GM21786 (cell line): ENCODE data around the gene PDZD2.
"Not testable (repeated sequence)": the region's sequence is repeated elsewhere in the genome, so short reads cannot be mapped to it uniquely, and the experiment has no call there.

ENCODE experiments used
- ATAC-seq: cut with Tn5 transposase; IDR thresholded peaks from one replicate; pipeline ENCODE4 v1.9.1; 2021; ENCODE audit not compliant: unreplicated experiment

Gene PDZD2

DNA sequence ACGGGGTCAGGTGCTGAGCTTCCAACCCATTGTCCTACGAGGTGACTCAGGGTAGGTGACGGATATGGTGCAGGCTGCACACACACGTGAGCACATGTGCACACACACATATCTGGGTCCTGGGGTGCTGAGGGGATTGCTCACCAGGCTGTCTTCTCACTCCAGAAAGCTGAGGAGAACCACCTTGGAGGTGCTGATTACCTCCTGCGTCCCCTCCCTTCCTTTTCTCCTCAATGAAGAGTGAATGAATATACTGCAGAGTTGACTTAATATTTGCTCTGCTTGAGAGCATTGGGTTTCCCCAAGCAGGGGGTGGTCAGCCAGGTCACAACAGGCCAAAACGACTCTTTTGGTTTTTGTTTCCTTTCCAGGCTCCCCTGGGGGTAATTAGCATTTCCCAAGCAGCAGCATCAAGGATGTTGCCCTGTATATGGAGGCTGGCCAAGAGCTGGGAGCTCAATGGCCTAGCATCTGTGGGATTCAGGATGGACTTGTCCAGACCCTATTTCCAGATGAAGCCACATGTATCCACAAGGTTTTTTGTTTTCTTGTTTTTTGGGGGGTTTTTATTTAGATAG, 49.7 kb downstream of the PDZD2 start:
- ATAC-seq, result no peak

DNA sequence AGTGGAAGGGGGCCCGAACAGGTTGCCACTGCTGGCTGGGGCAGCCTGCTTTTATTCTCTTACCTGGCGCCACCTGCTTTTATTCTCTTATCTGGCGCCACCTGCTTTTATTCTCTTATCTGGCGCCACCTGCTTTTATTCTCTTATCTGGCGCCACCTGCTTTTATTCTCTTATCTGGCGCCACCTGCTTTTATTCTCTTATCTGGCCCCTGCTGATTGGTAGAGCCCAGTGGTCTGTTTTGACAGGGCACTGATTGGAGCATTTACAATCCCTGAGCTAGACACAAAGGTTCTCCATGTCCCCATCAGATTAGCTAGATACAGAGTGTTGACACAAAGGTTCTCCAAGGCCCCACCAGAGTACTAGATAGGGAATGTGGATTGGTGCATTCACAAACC, 52.5 kb downstream of the PDZD2 start:
- ATAC-seq, result not testable (repeated sequence)

DNA sequence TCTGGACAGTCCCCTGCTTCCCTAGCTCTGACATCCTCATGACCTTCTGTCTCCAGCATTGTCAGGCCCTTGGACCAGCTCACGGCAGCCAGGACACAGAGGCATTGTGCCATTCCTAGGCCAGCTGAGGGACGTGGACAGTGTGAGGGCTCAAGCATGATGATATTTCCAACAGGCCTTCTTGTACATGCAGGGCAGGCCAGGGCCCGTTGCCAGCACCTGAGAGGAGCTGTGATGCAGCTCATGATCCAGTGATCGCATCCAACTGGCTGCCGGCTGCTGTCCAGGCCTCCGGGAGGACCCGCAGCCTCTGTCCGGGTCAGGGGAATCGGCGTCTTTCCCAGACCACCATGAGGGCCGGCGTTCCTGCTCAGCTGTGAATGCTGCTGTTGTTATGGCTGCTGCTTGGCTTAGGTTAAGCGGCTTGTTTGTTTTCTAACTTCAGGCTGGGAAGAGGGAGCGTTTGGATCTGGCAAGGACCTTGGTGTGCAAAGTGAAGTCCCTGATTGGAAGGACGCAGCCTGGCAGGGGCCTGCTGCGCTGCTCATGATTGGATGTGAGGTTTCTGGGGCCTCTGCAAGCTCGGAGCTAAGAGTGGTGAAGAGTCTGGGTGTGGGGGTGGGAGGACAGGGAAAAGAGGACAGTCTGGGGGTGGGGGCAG, 53.8 kb downstream of the PDZD2 start:
- ATAC-seq, result no peak

DNA sequence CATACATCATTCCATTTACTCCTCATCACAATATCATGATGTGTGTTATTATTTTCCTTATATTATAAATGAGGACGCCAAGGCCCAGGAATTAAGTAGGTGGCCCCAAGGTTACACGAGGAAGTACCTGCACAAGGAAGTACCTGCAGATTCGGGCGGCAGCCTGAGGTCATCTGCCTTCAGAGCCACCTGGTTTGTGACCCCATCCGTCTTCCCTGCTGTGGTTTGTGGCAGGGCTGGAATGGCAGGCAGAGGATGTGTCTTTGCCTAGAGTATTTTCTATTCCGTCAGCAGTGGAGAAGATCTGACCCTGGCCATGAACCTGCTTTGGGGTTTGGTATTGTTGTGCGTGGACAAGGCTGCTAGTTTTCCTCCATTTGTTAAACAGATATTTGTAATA, 59.7 kb downstream of the PDZD2 start:
- ATAC-seq, result no peak

DNA sequence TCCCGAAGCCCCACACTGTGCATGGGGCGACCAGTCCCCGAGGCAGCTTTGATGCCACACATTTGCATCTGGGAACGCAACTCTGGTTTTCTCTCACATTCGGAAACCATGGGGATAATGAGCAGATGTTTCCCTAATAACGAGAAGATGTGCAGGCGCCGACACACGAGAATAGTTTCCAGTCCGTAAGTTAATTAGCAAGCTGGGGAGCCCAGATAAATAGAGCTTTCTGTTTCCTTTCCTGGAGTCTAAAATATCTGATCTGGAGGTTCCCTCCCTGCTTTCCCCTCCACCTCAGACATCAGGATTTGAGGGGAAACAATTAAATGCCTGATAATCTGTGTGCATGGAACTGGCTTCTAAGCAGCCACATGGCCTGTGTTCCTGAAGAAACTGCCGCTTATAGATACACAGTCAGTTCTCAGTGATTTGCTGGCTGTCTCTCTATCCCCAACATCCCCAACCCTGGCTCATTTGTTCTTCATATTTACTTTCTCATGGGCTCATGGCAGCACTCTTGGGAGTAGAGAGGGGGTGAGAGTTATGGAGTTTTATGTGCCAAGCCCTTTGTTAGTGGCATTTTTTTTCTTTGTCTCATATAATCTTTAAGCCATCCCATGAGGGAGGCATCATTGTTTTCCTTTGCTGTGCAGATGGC, 62.8 kb downstream of the PDZD2 start:
- ATAC-seq, result no peak

DNA sequence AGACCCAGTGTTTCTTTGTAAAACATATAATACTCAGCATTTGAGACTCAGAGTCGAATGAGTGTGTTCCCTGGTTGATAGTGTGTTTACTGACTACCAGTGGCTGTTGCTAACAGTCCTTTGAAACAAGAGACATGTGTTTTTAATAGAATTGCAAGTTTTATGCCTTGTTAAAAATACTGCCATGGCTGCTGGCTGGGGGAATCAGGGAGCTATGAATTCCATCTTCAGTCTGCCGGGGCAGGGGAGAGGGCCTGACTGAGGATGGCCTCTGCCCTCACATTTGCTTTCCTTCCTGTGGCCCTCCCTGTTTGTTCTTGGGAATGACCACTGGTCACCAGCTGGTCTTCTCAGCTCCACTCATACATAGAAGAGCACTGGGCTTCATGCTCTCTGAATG, 63.8 kb downstream of the PDZD2 start:
- ATAC-seq, result no peak

DNA sequence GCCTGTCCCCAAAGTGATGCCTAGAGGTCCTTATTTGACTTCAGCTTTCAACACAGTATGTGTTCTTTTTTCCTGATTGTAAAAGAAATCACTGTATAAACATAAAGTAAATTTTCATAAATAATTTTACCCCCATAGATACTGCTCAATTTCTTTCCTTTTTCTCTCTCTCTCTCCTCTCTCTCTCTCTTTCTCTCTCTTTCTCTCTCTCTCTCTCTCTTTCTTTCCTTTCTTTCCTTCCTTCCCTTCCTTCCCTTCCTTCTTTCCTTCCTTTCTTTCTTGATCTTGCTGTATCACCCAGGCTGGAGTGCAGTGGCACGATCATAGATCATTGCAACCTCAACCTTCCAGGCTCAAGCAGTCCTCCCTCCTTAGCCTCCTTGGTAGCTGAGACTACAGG, 64.8 kb downstream of the PDZD2 start:
- no peak for ATAC-seq

DNA sequence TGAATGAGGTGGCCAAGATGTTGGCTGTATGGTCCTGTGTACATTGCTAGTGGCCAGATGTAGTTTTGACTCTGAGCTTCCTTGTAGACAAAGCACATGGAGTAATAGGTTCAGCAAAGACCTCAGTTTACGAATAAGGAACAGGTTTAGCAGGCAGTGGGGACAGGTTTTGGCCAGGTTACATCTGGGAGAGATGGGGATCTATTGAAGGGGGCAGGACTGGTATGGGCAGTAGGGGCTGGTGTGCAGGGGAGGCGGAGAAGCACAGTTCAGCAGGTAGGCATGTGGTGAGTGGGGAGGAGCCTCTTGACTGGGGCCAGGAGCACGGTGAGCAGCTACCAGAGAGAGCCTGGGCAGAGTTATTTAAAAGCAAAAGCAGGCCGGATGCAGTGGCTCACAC, 67.3 kb downstream of the PDZD2 start:
- no peak for ATAC-seq

DNA sequence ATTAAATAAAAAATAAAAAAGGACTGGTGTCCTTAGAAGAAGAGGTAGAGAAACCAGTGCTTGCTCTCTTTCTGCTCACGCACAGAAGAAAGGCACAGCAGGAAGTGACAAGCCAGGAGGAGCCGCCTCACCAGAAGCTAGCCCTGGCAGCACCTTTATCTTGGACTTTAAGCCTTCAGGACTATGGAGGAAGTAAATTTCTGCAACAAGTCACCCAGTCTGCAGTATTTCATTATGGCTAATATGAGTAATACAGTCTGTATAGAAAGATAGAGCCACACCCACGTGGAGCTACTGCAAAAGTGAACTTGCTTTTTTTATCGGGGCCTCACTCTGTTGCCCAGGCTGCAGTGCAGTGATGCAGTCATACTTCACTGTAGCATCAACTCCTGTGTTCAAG, 68.4 kb downstream of the PDZD2 start:
- no peak for ATAC-seq

DNA sequence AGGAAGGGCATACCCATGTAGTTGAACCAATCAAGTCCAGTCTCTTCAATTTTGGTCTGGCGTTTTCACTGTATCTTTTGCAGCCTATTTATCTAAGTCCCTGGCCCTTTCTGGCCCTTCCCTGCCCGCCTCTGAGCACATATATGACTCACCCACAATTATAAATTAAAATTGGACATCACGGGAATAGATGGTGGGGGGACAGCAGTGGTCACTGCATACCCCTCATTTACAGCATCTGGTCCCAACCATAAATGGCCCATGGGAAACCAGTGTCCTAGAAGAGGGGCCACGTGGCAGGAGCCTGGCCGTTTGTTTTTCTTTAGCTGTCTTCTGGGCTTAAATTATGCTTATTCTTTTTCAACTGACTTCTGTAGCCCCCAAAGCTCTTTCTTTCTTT, 69.2 kb downstream of the PDZD2 start:
- ATAC-seq, result no peak

DNA sequence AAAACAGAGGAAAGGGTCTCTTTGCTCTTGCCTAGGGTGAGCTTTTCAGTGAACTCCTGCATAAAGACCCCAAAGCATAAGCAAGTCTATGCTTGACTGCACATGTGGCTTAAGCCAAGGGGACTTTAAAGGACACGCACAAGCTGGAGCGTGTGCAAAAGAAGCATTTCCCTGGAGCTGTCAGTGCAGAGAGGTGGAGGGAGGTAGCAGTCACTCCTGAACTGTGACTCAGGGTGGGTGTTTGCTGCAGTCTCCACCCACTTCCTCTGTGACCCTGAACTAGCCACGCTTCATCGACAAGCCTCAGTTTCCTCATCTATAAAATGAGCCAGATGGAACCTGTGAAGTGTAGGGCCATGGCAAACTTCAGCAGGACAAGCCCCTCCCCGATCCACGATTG, 72.4 kb downstream of the PDZD2 start:
- no peak for ATAC-seq

DNA sequence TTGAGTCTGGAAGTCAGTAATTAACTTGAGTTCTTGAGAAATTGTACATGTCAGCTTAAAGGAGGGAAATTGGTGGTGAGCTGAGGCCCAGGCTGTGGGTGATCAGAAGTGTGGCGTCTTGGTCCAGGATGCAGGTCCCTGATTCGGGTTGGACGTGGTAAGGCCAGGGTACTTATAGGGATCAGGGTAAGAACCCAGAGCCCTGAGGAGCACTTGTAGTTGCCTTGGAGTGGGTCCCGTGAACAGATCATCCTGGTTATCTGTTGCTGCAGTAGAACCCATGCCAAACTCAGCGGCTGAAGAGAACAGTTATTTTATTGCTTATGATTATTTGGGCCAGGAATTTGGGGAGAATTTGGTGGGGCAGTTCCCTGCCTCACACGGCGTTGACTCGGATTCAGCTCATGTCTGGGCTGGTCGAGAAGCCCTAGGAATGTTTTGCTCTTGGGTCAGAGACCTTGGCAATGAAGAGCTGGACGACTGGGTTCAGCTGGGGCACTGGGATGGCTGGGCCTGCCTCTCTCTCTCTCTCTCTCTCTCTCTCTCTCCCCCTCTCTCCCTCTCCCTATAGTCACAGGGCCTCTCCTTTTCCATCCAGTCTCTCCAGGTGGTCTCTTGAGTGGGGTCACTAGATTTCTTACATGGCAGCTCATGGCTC, 73.1 kb downstream of the PDZD2 start:
- no peak for ATAC-seq

DNA sequence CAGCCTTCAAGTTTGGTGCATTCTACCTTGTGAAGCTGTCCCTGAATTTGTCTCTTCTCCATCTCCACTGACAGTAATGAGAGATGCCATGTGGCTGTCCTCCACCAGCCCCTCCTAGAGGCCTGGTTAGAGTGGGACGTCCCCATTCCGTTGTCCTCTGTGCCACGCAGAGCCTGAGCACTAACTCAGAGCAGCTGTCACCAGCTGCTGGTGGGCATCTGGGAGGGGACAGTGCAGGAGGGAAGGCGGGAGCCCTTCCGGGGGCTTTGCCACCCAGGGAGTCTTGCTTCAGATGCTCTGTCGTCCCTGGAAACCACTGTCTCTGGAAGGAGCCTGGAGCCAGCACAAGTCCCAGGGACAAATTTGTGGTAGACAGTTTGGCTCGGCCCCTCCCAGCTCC, 78.6 kb downstream of the PDZD2 start:
- ATAC-seq, result no peak

DNA sequence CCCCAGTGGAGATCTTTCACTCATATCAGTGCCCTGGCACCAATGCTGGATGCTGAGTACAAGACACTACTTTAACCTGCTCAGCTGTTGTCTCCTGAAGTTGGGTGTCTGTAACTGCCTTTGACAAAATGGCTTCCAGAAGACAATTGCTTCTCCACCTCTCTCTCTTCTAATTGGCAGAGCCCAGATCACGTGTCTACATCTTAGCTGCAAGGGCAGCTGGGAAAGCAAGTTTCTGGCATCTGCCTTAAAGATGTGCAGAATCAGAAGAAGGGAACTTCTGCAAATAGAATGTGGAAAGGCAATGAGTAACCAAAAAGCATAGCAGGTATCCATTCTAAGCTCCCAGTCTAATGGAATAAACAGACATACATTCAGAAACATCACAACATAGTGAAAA, 81.1 kb downstream of the PDZD2 start:
- ATAC-seq, result no peak

DNA sequence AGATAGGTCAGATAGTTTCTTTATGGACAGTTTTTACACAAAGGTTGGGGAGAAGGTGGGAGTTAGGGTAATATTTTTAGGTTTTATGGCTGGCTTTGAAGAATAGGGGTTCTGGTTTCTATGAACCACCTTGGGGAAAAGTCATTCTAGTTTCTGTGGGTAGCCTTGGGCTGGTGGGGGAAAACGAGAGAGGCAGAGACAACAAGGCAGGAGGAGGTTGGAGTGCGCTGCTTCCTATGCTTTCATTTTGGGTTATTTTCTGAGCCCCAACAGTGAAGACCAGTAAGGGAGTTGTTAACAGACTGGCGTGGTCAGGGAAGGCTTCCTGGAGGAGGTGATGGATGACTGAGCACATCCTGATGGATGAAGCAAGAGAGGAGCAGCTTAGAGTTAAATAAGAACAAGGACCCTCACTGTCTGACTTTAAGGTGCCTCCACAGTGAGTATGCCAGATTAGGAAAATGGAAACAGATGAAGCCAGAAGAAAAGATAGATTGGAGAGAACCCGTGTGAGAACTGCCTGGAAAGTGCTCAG, 81.9 kb downstream of the PDZD2 start:
- no peak for ATAC-seq

DNA sequence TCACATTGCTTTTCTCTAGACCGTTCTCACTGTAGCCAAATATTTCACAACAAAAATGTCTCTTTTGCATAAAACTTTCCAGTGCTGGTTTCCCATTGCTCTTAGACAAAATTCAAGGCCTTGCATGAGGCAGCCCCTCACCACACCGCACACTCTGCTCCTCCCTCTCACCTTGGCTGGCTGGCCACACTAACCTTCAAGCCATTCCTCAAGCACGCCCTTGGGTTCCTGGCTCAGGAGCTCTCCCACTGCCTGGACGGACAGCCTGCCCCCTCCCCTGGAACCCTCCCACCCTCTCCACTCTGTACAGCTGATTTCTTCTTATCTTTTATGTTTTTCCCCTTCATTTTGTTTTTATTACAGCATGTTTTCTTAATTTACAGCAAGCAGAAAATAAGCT, 83.2 kb downstream of the PDZD2 start:
- no peak for ATAC-seq

DNA sequence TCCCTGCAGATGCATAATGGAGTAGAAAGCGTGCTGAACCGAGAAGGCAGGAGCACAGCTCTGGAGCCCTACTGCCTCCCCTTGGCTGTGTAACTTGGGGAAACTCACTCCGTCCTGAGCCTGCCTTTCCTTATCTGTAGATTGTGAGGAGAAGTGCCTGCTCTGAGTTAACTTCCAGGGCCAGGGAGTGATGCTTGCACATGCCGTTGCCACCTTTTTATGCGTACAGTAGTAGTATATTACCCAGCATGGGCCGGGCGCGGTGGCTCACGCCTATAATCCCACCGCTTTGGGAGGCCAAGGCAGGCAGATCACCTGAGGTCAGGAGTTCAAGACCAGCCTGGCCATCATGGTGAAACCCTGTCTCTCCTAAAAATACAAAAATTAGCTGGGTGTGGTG, 87.1 kb downstream of the PDZD2 start:
- no peak for ATAC-seq

DNA sequence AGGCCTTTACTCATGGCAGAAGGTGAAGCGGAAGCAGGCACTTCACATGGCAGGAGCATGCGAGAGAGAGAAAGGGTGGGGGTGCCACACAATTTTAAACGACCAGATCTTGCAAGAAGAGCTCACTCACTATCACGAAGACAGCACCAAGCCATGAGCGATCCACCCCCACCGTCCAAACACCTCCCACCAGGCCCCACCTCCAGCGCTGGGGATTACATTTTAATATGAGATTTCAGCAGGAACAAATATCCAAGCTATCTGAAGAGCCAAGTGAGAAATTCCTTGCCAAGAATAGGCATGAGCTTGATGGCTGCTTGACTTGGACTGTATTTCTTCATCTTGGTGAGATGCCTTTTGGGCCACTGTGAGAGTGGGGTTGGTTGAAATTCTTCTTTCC, 88.0 kb downstream of the PDZD2 start:
- ATAC-seq, result no peak

DNA sequence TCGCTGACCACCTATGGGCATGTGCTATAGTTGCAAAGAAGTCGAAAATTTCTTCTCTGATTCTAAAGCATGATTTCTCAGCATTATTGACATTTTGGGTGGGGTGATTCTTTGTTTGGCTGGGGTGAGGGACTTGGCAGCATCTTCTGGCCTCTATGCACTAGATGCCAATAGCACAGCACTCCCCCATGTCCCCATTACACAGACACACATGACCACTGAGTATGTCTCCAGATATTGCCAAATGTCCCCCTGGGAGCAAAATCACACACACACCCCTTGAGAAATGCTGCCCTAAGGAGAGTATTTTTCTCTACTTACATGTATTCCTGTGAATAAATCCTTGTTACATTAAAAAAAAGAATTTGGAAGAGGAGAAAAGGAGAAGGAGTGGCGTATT, 89.1 kb downstream of the PDZD2 start:
- no peak for ATAC-seq

DNA sequence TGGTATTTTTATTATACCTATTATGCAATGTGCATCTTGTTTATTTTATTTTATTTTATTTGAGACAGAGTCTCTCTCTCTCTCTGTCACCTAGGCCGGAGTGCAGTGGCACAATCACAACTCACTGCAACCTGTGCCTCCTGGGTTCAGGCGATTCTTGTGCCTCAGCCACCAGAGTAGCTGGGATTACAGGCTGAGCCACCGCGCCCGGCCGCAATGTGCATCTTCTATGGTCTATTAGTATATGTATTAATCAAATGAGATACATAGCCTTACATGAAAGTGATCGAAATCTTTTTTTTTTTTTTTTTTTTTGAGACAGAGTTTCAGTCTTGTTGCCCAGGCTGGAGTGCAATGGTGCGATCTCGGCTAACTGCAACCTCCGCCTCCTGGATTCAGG, 89.9 kb downstream of the PDZD2 start:
- not testable (repeated sequence) for ATAC-seq

DNA sequence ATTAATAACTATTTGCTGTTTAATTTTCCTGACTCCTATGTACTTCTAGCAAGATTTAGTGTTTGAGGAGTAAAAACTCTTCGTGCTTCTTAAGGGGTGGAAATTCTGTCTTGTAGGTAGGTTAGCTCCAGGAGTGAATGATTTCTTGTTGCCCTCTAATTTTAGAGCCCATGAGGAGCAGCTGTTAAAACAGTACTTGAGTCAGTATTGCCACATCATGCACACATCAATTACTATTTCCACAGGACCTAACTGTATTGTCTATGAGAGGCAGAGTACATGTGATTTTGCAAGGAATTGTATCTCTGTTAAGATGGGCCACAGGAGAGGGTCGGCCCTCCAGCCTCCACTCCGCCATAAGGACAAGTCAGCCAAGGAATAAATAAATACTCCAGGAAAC, 91.2 kb downstream of the PDZD2 start:
- no peak for ATAC-seq

DNA sequence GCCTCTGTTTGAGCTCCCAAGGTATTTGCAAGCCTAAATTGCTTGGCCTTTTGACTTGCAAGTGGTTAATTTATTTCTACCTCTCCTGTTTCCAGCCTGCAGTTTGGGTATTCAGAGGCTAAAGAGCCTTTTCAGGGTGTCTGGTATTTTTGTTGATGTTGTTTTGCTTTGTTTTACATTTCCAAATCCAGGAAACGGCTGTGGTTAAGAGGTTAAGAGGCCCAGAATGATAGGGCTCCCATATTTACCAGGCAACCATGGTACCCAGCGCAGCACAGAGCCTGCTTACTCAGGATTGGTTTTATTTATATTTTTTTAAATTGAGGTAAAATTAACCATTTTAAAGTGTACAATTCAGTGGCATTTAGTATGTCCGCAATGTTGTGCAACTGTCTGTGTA, 92.1 kb downstream of the PDZD2 start:
- ATAC-seq, result no peak
